Measurements from ENCODE around the gene GAB2.

- TF ChIP-seq CTCF (conservative IDR thresholded peaks at IDR 0.05): no peak
- TF ChIP-seq ZFX (IDR thresholded peaks at IDR 0.05): no peak
Measured at GRCh38 chr11:78216571-78217287, 200.9 kb downstream of the GAB2 start.
